GM12874 (cell line): ENCODE measurements around the gene SLC39A11.

ENCODE experiments used
- TF ChIP-seq, protein P1 (sequence below): IDR thresholded peaks from 2 replicates; pipeline ENCODE4 v1.5.1; 2011; ENCODE audit warnings: low read depth, mild to moderate bottlenecking, control low read depth, low read length, moderate library complexity; ENCODE audit not compliant: insufficient read depth

The SLC39A11 gene

DNA sequence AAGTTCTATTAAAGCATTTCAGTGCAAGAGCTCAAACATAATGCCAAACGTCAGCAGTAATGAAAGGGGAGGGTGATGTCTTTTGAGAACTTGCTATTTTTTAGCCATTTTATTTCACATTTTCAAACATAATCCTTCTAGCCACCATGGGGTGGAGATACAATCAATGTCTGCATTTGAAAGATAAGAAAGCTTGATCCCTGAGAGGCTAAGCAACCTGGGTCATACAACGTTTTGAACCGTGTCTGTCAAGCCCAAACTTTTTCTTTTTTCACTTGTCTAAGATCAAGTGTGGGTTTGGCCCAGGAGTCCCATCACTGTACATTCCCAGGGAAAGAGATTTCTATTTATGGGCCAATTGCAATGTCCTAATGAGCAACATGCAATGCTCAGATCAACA is 331.1 kb downstream of the SLC39A11 start:
- TF ChIP-seq, protein P1, sequence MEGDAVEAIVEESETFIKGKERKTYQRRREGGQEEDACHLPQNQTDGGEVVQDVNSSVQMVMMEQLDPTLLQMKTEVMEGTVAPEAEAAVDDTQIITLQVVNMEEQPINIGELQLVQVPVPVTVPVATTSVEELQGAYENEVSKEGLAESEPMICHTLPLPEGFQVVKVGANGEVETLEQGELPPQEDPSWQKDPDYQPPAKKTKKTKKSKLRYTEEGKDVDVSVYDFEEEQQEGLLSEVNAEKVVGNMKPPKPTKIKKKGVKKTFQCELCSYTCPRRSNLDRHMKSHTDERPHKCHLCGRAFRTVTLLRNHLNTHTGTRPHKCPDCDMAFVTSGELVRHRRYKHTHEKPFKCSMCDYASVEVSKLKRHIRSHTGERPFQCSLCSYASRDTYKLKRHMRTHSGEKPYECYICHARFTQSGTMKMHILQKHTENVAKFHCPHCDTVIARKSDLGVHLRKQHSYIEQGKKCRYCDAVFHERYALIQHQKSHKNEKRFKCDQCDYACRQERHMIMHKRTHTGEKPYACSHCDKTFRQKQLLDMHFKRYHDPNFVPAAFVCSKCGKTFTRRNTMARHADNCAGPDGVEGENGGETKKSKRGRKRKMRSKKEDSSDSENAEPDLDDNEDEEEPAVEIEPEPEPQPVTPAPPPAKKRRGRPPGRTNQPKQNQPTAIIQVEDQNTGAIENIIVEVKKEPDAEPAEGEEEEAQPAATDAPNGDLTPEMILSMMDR, result no peak

DNA sequence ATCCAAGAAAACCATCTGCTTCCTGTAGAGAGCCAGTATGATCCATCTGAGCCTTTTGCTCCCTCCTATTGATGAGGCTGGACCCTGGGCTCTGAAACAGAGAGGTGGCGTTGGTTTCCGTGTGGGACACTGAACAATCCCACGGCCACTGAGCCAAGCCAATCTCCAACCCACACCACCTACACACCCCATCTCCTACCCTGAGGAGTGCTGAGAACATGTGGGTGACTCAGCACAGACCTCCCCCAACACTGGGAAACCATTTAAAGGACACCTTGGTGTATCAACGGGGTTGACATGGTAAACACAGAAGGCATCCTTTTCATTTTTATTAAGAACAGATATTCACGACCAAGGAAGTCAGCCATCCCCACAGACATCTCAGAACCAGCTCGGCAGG is 332.1 kb downstream of the SLC39A11 start:
- TF ChIP-seq, protein P1, result no peak

DNA sequence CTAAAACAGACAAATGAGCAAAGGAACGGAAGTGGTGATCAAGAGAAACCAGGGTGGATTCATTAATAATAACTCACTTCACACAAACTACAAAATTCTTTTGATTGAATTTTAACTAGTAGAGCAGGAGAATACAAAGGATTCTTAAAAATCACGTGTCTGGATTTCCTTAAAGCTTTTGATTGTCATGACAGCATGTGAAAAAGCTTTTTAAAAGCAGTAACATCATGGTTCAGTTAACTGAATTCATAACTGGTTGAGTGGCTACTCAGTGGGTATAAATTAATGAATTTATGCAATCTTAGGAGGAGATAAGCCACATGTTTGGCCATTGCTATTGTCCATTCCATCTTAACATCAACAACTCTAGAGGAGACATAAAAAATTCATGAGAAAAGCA is 333.2 kb downstream of the SLC39A11 start:
- TF ChIP-seq, protein P1, result no peak

DNA sequence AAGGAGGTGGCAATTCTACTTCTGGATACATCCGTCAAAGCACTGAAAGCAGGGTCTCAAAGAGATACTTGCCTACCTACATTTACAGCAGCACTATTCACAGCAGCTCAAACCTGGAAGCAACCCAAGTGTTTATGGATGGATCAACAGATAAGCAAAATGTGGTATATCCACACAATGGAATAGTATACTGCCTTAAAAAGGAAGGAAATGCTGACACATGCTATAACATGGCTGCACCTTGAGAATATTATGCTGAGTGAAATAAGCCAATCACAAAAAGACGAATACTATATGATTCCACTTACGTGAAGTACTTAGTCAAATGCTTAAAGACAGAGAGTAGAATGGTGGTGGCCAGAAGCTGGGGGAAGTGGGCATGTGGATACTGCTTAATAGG is 336.2 kb downstream of the SLC39A11 start:
- TF ChIP-seq, protein P1, result no peak

DNA sequence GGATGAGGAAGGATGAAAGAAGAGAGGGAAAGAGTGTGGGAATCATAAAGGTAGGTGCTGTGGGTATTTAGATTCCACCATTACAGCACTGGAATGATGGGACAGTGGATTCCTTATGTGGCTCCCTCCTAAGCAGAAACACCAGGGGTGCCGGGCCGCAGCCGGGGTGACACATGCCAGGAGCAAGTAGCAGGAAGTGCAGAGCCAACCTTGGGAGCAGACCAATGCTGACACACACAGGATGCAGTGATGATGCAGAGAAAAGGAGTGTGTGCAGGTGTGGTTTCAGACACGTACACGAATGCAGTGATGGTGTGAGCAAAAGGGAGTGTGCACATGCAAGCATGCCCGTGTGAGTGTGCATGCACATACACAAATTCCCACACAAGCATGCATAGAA is 338.0 kb downstream of the SLC39A11 start:
- TF ChIP-seq, protein P1, result no peak

DNA sequence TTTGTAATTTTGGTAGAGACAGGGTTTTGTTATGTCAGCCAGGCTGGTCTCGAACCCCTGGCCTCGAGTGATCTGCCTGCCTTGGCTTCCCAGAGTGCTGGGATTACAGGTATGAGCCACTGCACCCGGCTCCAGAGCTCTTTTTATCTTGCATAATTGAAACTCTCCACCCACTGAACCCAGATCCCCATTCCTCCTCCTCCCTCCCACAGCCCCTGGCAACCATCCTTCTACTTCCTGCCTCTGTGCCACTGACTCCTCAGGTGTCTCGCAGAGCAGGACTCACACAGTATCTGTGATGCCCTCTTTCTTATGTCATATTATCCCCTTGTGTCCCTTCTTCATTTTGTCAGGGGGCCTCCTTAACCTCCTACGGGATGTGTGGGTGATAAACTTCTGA is 340.7 kb downstream of the SLC39A11 start:
- TF ChIP-seq, protein P1, result no peak

DNA sequence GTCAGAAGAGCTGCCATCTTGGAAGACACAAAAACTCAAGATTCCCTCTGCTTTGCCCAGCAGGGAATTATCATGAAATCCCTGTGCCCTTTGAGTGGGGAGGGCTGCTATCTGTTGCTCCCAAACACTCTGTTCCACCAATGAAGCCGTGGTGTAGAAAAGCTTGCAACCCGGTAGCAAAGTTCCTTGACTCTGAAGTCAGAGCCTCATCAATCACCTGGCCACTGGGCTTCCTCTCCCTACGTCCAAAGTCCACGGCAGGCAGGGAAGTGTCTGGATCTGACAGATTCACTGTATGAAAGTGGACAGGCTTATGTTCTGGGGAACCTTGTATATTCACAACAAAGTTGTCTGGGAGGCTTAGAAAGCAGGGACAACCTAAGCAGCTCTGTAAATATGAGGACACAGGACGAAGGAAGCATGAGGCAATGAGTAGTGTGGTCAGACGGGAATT is 343.3 kb downstream of the SLC39A11 start:
- TF ChIP-seq, protein P1, result no peak

DNA sequence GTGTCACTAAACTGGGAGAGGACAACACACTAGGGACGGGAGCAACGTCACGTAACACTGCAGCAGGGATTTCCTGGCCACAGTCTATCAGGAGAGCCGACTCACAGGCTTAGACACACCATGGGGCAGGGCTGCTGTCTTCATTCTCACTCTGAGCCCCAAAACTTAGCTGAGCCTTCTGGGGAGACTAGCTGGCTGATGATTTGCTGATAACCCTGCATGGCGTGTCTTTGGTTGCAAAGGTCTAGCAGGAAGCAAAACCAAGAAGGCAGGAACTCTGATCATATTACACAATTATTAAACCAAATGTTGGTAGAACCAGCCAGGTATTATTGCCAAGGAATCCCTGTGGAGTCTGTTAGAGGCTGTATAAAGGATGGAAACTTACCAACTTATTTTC is 345.0 kb downstream of the SLC39A11 start:
- TF ChIP-seq, protein P1, result no peak
